K562 (cell line): ENCODE data around the gene FAM118B. TPM values are rescaled to one million over a fixed set of nuclear protein-coding genes. Genes with fewer than 3 reads are reported as not detected.

Experiments used
- FIP1L1 ChIP-seq: fragments of 200-400 bp; formaldehyde crosslinking; IDR thresholded peaks from 2 replicates; pipeline ENCODE4 v1.6.1; 2018; ENCODE audit warnings: mild to moderate bottlenecking, low read depth, low read length; ENCODE audit not compliant: poor library complexity, severe bottlenecking
- HNRNPLL ChIP-seq: fragments of 200-400 bp; formaldehyde crosslinking; IDR thresholded peaks from 2 replicates; pipeline ENCODE4 v1.6.1; 2017; ENCODE audit warnings: low read length, low read depth, mild to moderate bottlenecking; ENCODE audit not compliant: poor library complexity, severe bottlenecking
- KLF1 ChIP-seq: fragments of 450-650 bp; IDR thresholded peaks from 2 replicates; pipeline ENCODE4 v1.6.1; 2016; ENCODE audit warnings: missing genetic modification characterization, missing compliant biosample characterization
- KLF6 ChIP-seq: fragments of 250-450 bp; sonication (Bioruptor Pico); IDR thresholded peaks from 2 replicates; pipeline ENCODE4 v1.4.0; 2020; ENCODE audit warnings: mild to moderate bottlenecking, moderate library complexity, borderline replicate concordance
- NELFE ChIP-seq: IDR thresholded peaks from 2 replicates; pipeline ENCODE4 v1.6.1; 2011; ENCODE audit warnings: mild to moderate bottlenecking; ENCODE audit not compliant: insufficient read depth, insufficient read length
- NEUROD1 ChIP-seq: fragments of 150-350 bp; IDR thresholded peaks from 2 replicates; pipeline ENCODE4 v1.6.1; 2014; ENCODE audit warnings: borderline replicate concordance, low read length, low read depth; ENCODE audit not compliant: partially characterized antibody
- NFE2 ChIP-seq: IDR thresholded peaks from 2 replicates; pipeline ENCODE4 v1.6.1; 2014; ENCODE audit warnings: antibody characterized with exemption, low read depth
- PRMT5 ChIP-seq: sonication (generic); formaldehyde crosslinking; IDR thresholded peaks from 2 replicates; pipeline ENCODE4 v1.5.0; 2020; ENCODE audit warnings: missing genetic modification reagents
- RBM14 ChIP-seq: fragments of 200-400 bp; formaldehyde crosslinking; IDR thresholded peaks from 2 replicates; pipeline ENCODE4 v1.6.1; 2018; ENCODE audit warnings: low read depth, mild to moderate bottlenecking, low read length, moderate library complexity, borderline replicate concordance; ENCODE audit not compliant: insufficient read depth
- RERE ChIP-seq: sonication (generic); formaldehyde crosslinking; IDR thresholded peaks from 2 replicates; pipeline ENCODE4 v1.8.0; 2023; ENCODE audit warnings: missing genetic modification reagents, mild to moderate bottlenecking, borderline replicate concordance
- TARDBP ChIP-seq: fragments of 450-650 bp; IDR thresholded peaks from 2 replicates; pipeline ENCODE4 v1.6.1; 2016
- TCF3 ChIP-seq: sonication (generic); formaldehyde crosslinking; IDR thresholded peaks from 2 replicates; pipeline ENCODE4 v1.4.0; 2020; ENCODE audit warnings: mild to moderate bottlenecking, missing genetic modification reagents
- TSC22D4 ChIP-seq: fragments of 450-650 bp; IDR thresholded peaks from 2 replicates; pipeline ENCODE4 v1.6.1; 2016; ENCODE audit warnings: missing genetic modification characterization, missing biosample characterization, control low read depth
- ZBED1 ChIP-seq: IDR thresholded peaks from 2 replicates; pipeline ENCODE4 v1.6.1; 2014
- ZBTB7A ChIP-seq: IDR thresholded peaks from 2 replicates; pipeline ENCODE4 v1.6.1; 2011; ENCODE audit warnings: low read depth, mild to moderate bottlenecking, low read length, moderate library complexity, borderline replicate concordance; ENCODE audit not compliant: control insufficient read depth
- ZBTB8A ChIP-seq: fragments of 450-650 bp; IDR thresholded peaks from 2 replicates; pipeline ENCODE4 v1.6.1; 2018; ENCODE audit warnings: mild to moderate bottlenecking, moderate library complexity; ENCODE audit not compliant: partially characterized antibody
- ZNF239 ChIP-seq: fragments of 250-450 bp; sonication (Bioruptor Pico); IDR thresholded peaks from 2 replicates; pipeline ENCODE4 v1.4.0; 2020; ENCODE audit warnings: mild to moderate bottlenecking
- ZNF518B ChIP-seq: fragments of 250-450 bp; sonication (Bioruptor Pico); IDR thresholded peaks from 2 replicates; pipeline ENCODE4 v1.5.0; 2021; ENCODE audit warnings: mild to moderate bottlenecking, moderate library complexity
- ZNF696 ChIP-seq: fragments of 250-450 bp; sonication (Bioruptor Pico); conservative IDR thresholded peaks from 2 replicates; pipeline ENCODE4 v1.4.0; 2020; ENCODE audit warnings: mild to moderate bottlenecking, moderate library complexity
- ZNF780A ChIP-seq: fragments of 250-450 bp; sonication (Bioruptor Pico); IDR thresholded peaks from 2 replicates; pipeline ENCODE4 v1.5.0; 2021; ENCODE audit warnings: mild to moderate bottlenecking
- polyA plus RNA-seq, 8 experiments: library from polyadenylated mRNA; depleted of rRNA in 4 of 8; stranded (reverse) in 5 of 8; unstranded in 3 of 8; fragments of >200 nt; fragmentation: Nextera tagmentation in 2 of 8; fragmentation: Illumina TruSeq in 1 of 8; extraction: Ambion mirVana in 2 of 8; extraction: Trizol in 1 of 8; gene quantifications; 2 replicates each; pipeline versions ENCODE4 v1.2.1 to v1.2.3, GENCODE V29; 2011 to 2014; ENCODE audit warnings: inconsistent platforms in 1 of 8, missing spikeins in 1 of 8
- total RNA-seq, 7 experiments: library from RNA; depleted of rRNA in 6 of 7; stranded (reverse); fragments of >200 nt in 6 of 7; fragmentation: Illumina TruSeq in 2 of 7; extraction: Trizol in 2 of 7; gene quantifications; 2 replicates each; pipeline versions ENCODE4 v1.2.1 to v1.2.3, GENCODE V29; 2011 to 2021; ENCODE audit warnings: low replicate concordance in 1 of 7

Gene FAM118B
- total and polyA plus RNA-seq, 9 of the 15 experiments (the other 6 are each of a cell fraction or from before 2014, with no cell fraction given) = 12.0 to 49.0 (median 22.1) TPM

GRCh38 chr11:126268708-126269579 lies 57.4 kb downstream of the FAM118B start, which contains the start of the genes FOXRED1 and SRPRA (continued):
- TF ChIP-seq ZNF518B = no peak
- no peak for TF ChIP-seq TCF3 (CRISPR knock-in tag)
- peak; percentile 43; the same call in 1 of the 2 replicates for TF ChIP-seq KLF1 (tag)
- TF ChIP-seq ZNF780A (CRISPR knock-in tag) = no peak
- no peak for TF ChIP-seq TARDBP
- no peak for TF ChIP-seq ZBTB8A
- no peak for TF ChIP-seq PRMT5 (CRISPR knock-in tag)
- no peak for TF ChIP-seq RBM14
- TF ChIP-seq NELFE = no peak
- TF ChIP-seq ZNF696 (CRISPR knock-in tag) = no peak
- TF ChIP-seq KLF6 (CRISPR knock-in tag) = no peak
- TF ChIP-seq ZNF239 = no peak
- TF ChIP-seq NFE2 = no peak
- peak; percentile 74 for TF ChIP-seq FIP1L1
- TF ChIP-seq ZBTB7A = peak; percentile 57
- no peak for TF ChIP-seq RERE (CRISPR knock-in tag)
- peak; percentile 74 for TF ChIP-seq NEUROD1
- no peak for TF ChIP-seq ZBED1
- peak; percentile 89 for TF ChIP-seq HNRNPLL
- TF ChIP-seq TSC22D4 (tag) = no peak
